Measurements from ENCODE around the gene TOGARAM2. TPM values are rescaled to one million over a fixed set of nuclear protein-coding genes. Genes with fewer than 3 reads are reported as not detected.

TOGARAM2 gene
- total RNA-seq, 4 donors from 2014 or later: 6.4 to 64.4 (median 24.3) TPM

DNA sequence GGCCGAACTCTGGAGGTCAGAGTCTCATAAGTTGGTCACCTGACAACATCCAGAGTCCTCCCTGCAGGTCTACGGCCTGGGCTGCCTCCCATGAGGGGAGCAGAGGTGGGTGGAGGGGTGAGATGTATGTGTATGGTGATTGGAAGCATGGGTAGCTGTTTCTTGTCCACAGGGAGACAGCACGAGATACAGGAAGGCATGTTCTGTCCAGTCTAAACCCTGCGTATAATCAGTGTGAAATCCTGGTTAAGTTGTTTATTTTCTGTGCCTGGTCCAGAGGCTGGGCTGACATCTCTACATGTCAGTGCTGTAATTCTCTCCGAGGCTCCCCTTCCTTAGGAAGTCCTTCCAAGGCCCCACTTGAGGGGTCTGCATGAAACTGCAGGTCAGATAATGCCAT, 8.9 kb downstream of the TOGARAM2 start:
- Histone ChIP-seq H3K4me1 (no peaks in the 10 kb centered on the region), H3K27me3 (no peaks in the 10 kb centered on the region), H3K36me3 (no peaks in the 10 kb centered on the region), H3K9me3 (no peaks in the 10 kb centered on the region), H3K4me3 (no peak overlapping the region), H3K27ac (no peak overlapping the region)
- no peak for DNase-seq
- intact Hi-C loops (cut with DNase I; ENCODE audit: low total_unique reads): no loop called here
- TF ChIP-seq, protein P1, sequence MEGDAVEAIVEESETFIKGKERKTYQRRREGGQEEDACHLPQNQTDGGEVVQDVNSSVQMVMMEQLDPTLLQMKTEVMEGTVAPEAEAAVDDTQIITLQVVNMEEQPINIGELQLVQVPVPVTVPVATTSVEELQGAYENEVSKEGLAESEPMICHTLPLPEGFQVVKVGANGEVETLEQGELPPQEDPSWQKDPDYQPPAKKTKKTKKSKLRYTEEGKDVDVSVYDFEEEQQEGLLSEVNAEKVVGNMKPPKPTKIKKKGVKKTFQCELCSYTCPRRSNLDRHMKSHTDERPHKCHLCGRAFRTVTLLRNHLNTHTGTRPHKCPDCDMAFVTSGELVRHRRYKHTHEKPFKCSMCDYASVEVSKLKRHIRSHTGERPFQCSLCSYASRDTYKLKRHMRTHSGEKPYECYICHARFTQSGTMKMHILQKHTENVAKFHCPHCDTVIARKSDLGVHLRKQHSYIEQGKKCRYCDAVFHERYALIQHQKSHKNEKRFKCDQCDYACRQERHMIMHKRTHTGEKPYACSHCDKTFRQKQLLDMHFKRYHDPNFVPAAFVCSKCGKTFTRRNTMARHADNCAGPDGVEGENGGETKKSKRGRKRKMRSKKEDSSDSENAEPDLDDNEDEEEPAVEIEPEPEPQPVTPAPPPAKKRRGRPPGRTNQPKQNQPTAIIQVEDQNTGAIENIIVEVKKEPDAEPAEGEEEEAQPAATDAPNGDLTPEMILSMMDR (IDR thresholded peaks at IDR 0.05 in 4 of 5, conservative IDR thresholded peaks at IDR 0.05 in 1 of 5): no peak
- TF ChIP-seq POLR2A (IDR thresholded peaks at IDR 0.05): no peak
- ATAC-seq: no peak
- in situ Hi-C loops (cut with MboI; ENCODE audit: low sequenced_read_pairs in 4 of 4): no loop called here

DNA sequence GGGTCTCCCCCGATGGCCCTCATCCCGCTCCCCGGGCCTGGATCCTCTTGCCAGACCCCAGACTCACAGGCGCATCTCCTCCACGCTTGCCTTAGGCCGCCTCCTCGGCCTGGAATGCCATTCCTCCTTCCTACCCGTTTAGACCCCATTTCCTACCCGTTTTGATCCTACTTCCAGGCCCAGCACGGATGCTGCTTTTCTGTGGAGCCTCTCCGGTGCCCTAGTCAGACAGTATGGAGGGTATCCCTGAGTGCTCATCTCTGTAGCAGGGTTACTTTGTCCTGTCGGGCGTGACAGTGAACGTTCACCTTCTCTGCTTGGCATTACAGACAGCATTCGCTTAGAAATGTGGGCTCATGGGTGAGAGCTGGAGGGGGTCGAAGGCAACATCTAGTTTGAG, 9.3 kb downstream of the TOGARAM2 start:
- no peak for TF ChIP-seq POLR2A (IDR thresholded peaks at IDR 0.05)
- TF ChIP-seq, protein P1 (IDR thresholded peaks at IDR 0.05 in 4 of 5, conservative IDR thresholded peaks at IDR 0.05 in 1 of 5): no peak

DNA sequence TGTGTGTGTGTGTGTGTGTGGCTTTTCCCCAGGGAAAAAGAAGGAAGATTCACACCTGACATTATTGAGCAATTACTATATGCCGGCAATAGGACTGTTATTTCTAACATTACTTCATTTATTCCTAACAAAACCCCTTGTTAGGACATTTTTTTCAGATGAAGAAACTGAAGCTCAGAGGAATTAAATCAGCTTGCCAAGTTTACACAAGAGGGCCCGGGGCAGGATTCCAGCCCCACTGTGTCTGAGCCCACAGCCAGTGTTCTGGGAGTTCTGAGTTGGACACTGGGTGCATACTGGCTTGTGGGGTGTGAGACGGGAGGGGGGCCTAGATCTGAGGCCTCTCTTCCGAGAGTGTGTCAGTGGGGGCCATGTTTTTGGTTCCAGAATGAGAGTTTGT, 9.9 kb downstream of the TOGARAM2 start:
- Histone ChIP-seq H3K9me3 (no peaks in the 10 kb centered on the region), H3K27me3 (no peaks in the 10 kb centered on the region), H3K4me1 (no peaks in the 10 kb centered on the region), H3K4me3 (no peak overlapping the region), H3K36me3 (no peaks in the 10 kb centered on the region), H3K27ac (peak overlapping the region in 1 of 4 donors; percentile 35)
- TF ChIP-seq, protein P1 (IDR thresholded peaks at IDR 0.05 in 4 of 5, conservative IDR thresholded peaks at IDR 0.05 in 1 of 5): no peak
- TF ChIP-seq POLR2A (IDR thresholded peaks at IDR 0.05): no peak
- intact Hi-C loops (cut with DNase I; ENCODE audit: low total_unique reads): no loop called here
- peak in 1 of 2 donors; percentile 45 for DNase-seq
- in situ Hi-C loops (cut with MboI; ENCODE audit: low sequenced_read_pairs in 4 of 4): no loop called here
- peak; percentile 33 to 44 for ATAC-seq

More for the DNA sequence above, 9.3 kb downstream of the TOGARAM2 start:
- no peaks in the 10 kb centered on the region for H3K27me3 ChIP-seq
- no peaks in the 10 kb centered on the region for H3K4me1 ChIP-seq
- H3K9me3 ChIP-seq: no peaks in the 10 kb centered on the region
- H3K36me3 ChIP-seq: no peaks in the 10 kb centered on the region
- no peak overlapping the region for H3K27ac ChIP-seq
- intact Hi-C loops (cut with DNase I; ENCODE audit: low total_unique reads) (no loop called here), in situ Hi-C loops (cut with MboI; ENCODE audit: low sequenced_read_pairs in 4 of 4) (no loop called here)
- ATAC-seq: no peak
- no peak overlapping the region for H3K4me3 ChIP-seq
- no peak for DNase-seq

DNA sequence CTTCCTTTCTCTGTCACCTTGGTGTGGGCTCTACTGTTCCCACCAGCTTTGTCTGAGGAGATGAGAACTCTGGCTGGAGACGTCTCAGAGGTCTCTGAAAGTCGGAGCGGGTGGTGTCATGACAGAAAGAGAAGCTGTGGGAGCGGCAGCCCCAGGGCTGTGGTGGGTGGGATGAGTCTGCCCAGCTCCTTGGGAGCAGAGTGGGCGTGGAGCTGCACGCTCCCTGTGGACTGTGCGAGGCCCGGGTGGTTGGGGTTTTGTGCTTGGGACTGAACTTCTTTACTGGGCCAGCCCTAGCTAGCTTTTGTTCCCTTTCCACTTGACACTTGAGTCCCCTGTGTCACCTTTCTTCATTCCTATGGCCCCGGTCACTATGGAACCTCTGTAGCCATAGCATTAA, 10.4 kb downstream of the TOGARAM2 start:
- H3K27ac ChIP-seq: peak overlapping the region in 1 of 4 donors; percentile 35
- DNase-seq (no peak), ATAC-seq (no peak)
- no peaks in the 10 kb centered on the region for H3K4me1 ChIP-seq
- no peaks in the 10 kb centered on the region for H3K27me3 ChIP-seq
- no peaks in the 10 kb centered on the region for H3K36me3 ChIP-seq
- no peak overlapping the region for H3K4me3 ChIP-seq
- in situ Hi-C loops (cut with MboI; ENCODE audit: low sequenced_read_pairs in 4 of 4): no loop called here
- TF ChIP-seq POLR2A (IDR thresholded peaks at IDR 0.05): no peak
- TF ChIP-seq, protein P1 (IDR thresholded peaks at IDR 0.05 in 4 of 5, conservative IDR thresholded peaks at IDR 0.05 in 1 of 5): no peak
- intact Hi-C loops (cut with DNase I; ENCODE audit: low total_unique reads): no loop called here
- H3K9me3 ChIP-seq: no peaks in the 10 kb centered on the region
